LNCAP (cell line): ENCODE data around the gene NUP58.

Experiments used
- CTCF ChIP-seq: fragments of 450-650 bp; IDR thresholded peaks from 2 replicates; pipeline ENCODE4 v1.5.1; 2017; ENCODE audit warnings: mild to moderate bottlenecking

Gene NUP58

DNA sequence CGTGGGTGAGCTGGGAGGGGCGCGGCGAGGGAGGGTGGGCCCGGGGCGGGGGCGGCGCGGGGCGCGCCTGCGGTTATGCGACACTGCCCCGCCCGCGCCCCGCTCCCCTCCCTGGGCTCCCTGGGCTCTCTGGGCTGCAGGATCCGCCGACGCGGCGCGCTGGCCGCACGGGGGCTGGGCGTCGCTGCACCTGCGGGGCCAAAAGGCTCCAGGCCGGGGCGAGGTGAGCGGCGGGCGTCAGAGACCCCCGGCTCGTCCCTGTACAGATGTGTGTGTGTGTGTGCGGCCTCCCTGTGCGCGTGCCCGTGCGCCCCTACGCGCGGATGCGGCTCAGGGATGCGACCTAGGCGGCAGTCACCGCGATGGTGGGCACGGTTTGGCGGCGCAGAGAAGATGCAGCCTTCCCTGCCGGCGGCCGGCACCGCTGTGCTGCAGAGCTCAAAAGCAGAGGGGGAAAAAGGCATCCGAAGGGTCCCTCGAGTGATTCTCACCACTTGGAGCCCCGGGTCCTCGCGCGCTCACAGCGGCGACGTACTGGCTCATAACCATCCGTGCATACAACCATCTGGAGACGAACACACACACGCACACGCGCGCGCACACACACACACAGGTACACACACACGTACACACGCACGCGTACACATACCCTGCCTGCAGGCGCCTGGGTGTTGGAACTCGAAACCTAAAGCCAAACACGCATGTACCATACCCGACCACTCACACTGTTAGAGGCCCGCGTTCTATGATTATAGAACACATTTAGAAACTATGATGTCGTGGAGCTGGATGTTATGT is 71.1 kb downstream of the NUP58 start:
- no peak for TF ChIP-seq CTCF

- peak; percentile 58 for TF ChIP-seq CTCF
These were observed 74.4 kb downstream of the NUP58 start for GRCh38 chr13:25375727-25376358.

GRCh38 chr13:25377244-25377962 is 76.0 kb downstream of the NUP58 start:
- TF ChIP-seq CTCF = no peak

DNA sequence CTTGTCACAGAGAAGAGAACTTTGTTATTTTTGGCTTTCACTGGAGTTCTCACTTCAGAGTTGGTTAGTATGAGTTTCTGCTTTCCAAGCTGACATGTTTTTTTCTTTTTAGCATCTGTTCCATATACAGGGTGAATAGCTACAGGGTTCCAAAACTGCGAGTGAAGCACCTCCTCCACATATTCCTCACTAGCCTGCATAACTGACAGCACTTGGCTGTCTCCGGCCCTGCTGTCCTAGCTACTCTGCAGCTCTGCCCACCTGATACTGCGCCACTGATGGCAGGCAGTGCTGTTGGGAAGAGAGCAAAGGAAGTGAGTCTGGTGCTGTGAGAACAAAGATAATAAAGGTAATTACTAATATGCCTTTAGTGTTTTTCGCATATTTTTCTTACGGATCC is 77.1 kb downstream of the NUP58 start:
- no peak for TF ChIP-seq CTCF

- TF ChIP-seq CTCF = no peak
These were observed 77.6 kb downstream of the NUP58 start for GRCh38 chr13:25379011-25379410.

DNA sequence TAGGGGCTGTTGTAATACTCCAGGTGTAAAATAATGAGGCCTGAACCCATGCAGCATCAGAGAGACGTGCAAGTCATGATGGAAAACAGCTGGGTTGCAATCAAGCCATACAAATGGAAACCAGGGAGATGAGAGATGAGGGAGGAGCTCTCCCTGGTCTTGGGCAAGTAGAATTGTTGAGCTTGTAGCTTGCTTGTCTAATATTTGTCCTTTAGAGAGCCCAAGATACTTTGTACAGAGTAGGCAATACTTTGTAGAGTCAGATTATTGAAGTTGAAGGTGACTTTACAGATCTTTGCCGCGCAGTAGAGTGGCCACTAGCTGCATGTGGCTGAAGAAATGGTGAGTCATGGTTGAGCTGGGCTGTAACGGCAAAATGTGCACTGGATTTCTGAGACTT is 78.7 kb downstream of the NUP58 start:
- TF ChIP-seq CTCF = no peak

GRCh38 chr13:25380741-25381324 is 79.4 kb downstream of the NUP58 start:
- TF ChIP-seq CTCF = no peak
